Stimulated activated memory B cell treated with anti-CD40 and anti-IgM and Interleukin-4, amounts not matched to agents 10 μg/mL and 1 μg/mL and 100 μg/mL, for 72 hours (primary cell): Measurements from ENCODE around the gene OR2F2.

Experiments used
- ATAC-seq: fragments of 150-1000 bp; cut with Tn5 transposase; 2 replicates; pipeline ENCODE4 v1.10.0; 2021
- H3K27ac Mint-ChIP-seq: one replicate; pipeline ENCODE4 v1.8.0; 2022; ENCODE audit warnings: mild to moderate bottlenecking, mixed read lengths
- H3K27me3 Mint-ChIP-seq: one replicate; pipeline ENCODE4 v1.8.0; 2022; ENCODE audit warnings: mixed read lengths
- H3K36me3 Mint-ChIP-seq: one replicate; pipeline ENCODE4 v1.8.0; 2022; ENCODE audit warnings: mixed read lengths
- H3K4me1 Mint-ChIP-seq: one replicate; pipeline ENCODE4 v1.8.0; 2022; ENCODE audit warnings: mixed read lengths
- H3K4me3 Mint-ChIP-seq: one replicate; pipeline ENCODE4 v1.8.0; 2022; ENCODE audit warnings: mild to moderate bottlenecking, moderate library complexity, mixed read lengths
- H3K9me3 Mint-ChIP-seq: one replicate; pipeline ENCODE4 v1.8.0; 2022; ENCODE audit warnings: mixed read lengths

The OR2F2 gene

DNA sequence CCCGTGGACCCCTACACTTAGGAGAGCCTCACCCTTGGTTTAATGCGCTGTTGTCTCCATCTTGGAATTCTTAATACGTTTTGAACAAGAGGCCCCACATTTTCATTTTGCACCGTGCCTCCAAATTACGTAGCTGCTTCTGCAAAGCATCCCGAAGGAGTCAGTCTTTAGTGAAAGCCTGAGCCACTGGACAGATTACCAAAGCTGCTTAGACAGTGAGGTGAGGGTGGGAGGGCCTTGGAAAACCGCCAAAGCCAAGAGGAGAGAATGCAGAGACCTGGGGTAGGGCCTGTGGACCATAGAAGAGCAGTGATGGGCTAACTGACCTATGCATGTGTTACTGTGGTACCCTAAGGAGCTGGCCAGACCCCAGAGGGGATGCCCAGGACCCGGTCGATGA lies 28.9 kb upstream of the OR2F2 start:
- ATAC-seq: no peak
- Mint-ChIP-seq H3K4me1 (peaks cover 10% of the 10 kb centered on the region), H3K36me3 (no peaks in the 10 kb centered on the region), H3K9me3 (no peaks in the 10 kb centered on the region), H3K4me3 (no peak overlapping the region), H3K27ac (no peak overlapping the region), H3K27me3 (peaks cover 9% of the 10 kb centered on the region)

DNA sequence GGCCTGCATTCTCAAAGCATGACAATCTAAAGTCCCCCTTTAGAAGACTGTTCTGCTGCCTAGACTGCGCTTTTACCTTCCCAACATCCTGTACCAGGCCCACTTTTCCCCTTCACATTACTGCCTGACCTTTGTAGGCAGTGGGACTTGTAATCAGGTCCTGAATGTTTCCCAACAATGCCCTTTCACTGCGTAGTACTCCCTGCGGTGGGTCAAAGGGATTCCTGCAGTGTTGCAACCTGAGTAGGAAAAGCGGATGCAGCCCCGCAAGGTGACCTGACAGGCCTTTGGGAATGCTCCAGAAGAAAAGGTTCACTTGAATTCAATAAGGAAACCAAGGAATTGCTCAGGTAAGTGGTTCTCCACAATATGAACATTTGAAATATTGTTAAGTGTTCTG lies 28.1 kb upstream of the OR2F2 start:
- Mint-ChIP-seq H3K4me1 (peaks cover 6% of the 10 kb centered on the region), H3K4me3 (no peak overlapping the region), H3K36me3 (no peaks in the 10 kb centered on the region), H3K27ac (no peak overlapping the region), H3K9me3 (no peaks in the 10 kb centered on the region), H3K27me3 (peaks cover 9% of the 10 kb centered on the region)
- no peak for ATAC-seq

DNA sequence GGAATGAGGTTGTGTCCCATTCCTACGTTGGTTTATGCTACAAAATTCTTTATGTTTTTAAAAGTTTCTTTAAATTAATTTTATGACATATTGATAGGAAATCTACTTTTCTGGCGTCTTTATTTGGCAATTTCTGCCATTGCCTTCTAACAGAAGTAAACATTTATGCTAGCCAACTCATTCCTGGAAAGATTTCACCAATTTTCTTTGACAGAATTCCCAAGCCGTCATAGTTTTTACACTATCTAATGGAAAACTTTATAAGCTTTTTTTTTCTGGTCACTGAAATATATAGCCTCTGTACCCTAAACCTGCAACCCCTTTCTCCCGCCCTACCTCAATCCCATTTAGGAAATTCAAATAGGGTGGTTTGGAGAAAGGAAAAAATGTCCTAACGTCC lies 26.9 kb upstream of the OR2F2 start:
- Mint-ChIP-seq H3K27ac (no peak overlapping the region), H3K36me3 (no peaks in the 10 kb centered on the region), H3K4me1 (no peaks in the 10 kb centered on the region), H3K4me3 (no peak overlapping the region), H3K27me3 (peaks cover 9% of the 10 kb centered on the region), H3K9me3 (no peaks in the 10 kb centered on the region)
- no peak for ATAC-seq

DNA sequence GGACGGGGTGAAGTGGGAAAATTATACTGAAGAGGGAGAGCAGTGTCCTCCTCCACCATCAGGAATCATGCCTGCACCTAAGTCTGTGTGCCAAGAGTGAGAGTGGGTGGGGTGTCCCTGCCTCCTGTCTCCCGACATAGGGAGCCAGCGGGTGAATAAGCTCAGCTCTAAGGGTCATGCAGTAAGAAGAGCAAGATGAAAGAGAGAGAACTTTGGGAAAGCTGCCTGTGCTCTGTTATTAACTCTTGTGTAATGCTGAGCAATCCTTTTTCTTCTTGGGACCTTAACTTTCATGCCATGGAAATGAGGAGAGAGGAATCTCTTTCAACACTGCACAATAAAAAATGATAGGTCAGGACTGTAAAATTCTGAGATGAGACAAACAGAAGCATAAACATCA lies 25.2 kb upstream of the OR2F2 start:
- H3K4me3 Mint-ChIP-seq: no peak overlapping the region
- no peaks in the 10 kb centered on the region for H3K4me1 Mint-ChIP-seq
- ATAC-seq: no peak
- H3K9me3 Mint-ChIP-seq: no peaks in the 10 kb centered on the region
- H3K27me3 Mint-ChIP-seq: peaks cover 9% of the 10 kb centered on the region
- H3K27ac Mint-ChIP-seq: no peak overlapping the region
- H3K36me3 Mint-ChIP-seq: no peaks in the 10 kb centered on the region

DNA sequence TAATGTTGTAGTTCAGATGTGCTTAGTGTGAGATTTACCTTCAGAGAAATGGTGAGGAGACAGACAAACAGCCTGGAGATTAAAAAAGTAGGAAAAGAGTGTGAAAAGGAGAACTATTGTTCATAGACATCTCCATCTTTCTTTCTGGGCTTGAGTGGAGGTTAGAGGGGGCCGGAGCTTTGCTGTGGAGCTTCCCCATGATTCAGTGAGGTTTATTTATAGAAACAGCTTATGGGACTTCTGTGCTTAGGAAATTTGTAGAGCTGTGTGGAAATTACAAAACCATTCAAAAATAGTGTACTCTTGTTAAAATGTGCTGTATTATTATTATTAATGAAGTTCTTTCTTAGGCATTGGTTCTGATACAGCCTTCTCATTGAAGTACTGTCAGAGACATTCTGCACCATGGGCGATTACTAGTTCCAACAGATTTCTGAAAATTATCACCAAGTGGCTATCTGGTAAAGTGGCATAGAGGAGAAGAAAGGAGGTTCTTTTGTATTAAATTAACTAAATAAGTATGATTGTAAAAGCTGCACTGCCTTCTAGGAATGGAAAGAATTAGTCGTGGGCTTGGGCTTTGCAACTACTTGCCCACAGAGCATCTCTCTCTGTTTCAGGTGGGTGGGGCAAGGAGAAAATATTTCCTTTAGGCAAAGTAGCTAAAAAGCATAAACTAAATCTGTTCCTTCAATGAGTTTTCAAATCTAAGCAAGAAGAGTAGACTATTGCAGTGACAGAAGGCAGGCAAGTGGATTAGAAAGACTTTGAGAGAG lies 24.4 kb upstream of the OR2F2 start:
- H3K4me1 Mint-ChIP-seq: no peaks in the 10 kb centered on the region
- H3K27me3 Mint-ChIP-seq: peaks cover 9% of the 10 kb centered on the region
- ATAC-seq: no peak
- H3K36me3 Mint-ChIP-seq: no peaks in the 10 kb centered on the region
- no peak overlapping the region for H3K4me3 Mint-ChIP-seq
- no peaks in the 10 kb centered on the region for H3K9me3 Mint-ChIP-seq
- H3K27ac Mint-ChIP-seq: no peak overlapping the region

DNA sequence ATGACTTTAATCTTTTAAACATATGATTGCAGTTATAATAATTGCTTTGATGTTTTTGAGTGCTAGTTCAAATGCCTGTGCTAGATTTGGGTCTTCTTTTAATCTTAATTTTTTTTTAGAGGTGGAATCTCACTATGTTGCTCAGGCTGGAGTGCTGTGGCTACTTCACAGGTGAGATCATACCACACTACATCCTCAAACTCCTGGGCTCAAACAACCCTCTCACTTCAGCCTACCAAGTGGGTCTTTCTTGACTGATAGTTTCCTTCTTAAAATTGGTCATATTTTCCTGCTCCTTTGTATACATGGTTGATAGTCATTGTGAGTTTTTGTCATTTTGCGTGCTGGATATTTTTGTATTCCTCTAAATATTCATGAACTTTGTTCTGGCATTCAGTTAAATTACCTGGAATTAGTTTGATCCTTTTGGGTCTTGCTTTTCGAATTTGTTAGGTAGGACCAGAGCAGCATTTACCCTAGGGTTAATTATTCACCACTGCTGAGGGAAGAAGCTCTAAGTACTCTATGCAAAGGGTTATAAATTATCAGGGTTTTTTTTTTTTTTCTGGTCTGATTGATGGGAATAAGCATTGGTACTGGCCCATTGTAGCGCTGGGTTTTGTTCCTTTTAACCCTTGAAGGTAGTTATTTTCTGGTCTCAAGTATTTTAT lies 21.0 kb upstream of the OR2F2 start:
- H3K27ac Mint-ChIP-seq: no peak overlapping the region
- peaks cover 10% of the 10 kb centered on the region for H3K27me3 Mint-ChIP-seq
- ATAC-seq: no peak
- H3K9me3 Mint-ChIP-seq: no peaks in the 10 kb centered on the region
- no peaks in the 10 kb centered on the region for H3K4me1 Mint-ChIP-seq
- H3K4me3 Mint-ChIP-seq: no peak overlapping the region
- H3K36me3 Mint-ChIP-seq: no peaks in the 10 kb centered on the region

DNA sequence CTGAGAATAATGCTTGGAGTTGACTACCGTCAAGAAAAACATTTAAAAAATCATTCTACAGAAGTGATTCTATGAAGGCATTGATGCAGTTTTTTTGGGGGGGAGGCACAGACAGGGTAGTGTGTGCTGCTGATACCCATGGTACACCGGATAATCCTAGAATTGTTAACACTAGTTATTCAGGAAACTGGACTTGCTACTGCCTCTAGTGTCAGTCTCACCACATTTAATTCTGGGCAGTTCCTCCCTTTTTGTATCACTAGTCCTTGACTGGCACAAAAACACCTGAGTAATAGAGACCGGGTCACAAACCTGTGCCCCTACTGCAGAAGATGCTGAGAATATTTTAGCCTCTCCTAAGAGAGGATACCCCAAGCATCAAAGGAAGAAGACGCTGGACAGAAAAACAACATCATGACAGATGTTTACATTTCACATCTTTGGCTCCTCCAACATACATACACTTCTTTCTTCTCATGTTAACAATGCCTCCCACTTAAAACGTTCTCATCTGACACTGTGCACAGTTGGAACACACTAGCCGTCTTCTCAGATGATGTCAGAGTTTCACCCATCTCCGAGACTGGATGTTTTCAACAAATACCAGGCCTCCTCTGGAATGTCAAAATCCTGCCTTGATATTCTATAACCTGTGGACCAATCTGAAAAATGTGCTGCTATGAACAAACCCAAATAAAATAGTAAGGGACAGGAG lies 19.9 kb upstream of the OR2F2 start:
- no peak for ATAC-seq
- Mint-ChIP-seq H3K9me3 (no peaks in the 10 kb centered on the region), H3K36me3 (no peaks in the 10 kb centered on the region), H3K27me3 (peaks cover 12% of the 10 kb centered on the region), H3K27ac (no peak overlapping the region), H3K4me3 (no peak overlapping the region), H3K4me1 (no peaks in the 10 kb centered on the region)

DNA sequence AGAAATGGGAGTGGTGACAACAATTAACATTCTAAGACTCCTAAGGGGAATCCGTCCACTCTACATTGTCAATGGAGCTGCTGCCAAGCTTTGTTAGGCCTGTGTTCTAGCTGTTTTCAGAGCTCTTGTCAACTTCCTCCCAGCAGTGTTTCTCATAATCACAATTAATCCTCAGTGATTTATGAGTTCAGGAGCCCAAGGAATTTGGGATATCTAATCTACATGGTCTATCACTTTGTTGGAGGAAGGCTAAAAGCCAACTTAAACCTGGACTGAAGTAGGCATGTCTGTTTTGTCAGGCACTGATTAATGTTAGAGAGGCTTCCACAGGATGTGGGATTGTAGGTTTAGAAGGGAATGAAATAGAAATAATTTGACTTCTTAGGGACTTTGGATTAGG lies 10.2 kb upstream of the OR2F2 start:
- no peaks in the 10 kb centered on the region for H3K9me3 Mint-ChIP-seq
- no peaks in the 10 kb centered on the region for H3K4me1 Mint-ChIP-seq
- H3K27ac Mint-ChIP-seq: no peak overlapping the region
- H3K27me3 Mint-ChIP-seq: peaks cover 19% of the 10 kb centered on the region
- no peaks in the 10 kb centered on the region for H3K36me3 Mint-ChIP-seq
- no peak overlapping the region for H3K4me3 Mint-ChIP-seq
- no peak for ATAC-seq

DNA sequence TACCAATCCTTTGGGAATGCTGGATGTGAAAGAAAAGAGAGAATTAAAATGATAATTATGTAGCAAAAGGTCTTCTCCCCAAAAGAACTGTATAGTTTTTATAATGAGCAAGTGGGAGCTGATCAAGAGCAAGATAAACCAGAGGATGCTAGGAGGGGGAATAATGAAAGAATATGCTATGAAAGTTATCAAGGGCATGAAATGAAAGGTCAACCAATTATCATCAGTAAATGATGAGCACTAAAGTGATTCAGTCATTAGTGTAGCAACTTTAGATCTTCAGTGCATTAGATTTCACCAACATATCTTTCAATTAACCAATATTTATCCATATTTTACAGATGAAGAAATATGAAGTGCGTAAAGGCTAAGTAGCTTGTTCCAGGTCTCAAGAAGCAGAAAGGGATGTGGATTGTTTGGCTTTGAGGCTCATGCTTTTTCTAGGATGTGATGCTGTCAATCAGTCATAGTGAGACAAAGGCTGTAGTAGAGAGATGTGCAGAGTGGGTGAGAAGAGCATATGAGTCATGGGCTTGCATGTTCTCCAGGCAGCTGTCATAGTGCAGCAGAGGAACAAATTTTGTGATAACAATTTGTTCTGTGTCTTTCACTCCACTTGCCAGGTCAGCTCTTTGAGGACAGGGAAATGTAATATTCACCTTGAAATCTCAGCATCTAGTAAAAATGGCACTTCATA lies 5.7 kb upstream of the OR2F2 start:
- H3K27me3 Mint-ChIP-seq: peaks cover 9% of the 10 kb centered on the region
- no peak overlapping the region for H3K4me3 Mint-ChIP-seq
- peak; percentile 56 for ATAC-seq
- no peak overlapping the region for H3K27ac Mint-ChIP-seq
- H3K4me1 Mint-ChIP-seq: no peaks in the 10 kb centered on the region
- peaks cover 11% of the 10 kb centered on the region for H3K9me3 Mint-ChIP-seq
- H3K36me3 Mint-ChIP-seq: peaks cover 6% of the 10 kb centered on the region

DNA sequence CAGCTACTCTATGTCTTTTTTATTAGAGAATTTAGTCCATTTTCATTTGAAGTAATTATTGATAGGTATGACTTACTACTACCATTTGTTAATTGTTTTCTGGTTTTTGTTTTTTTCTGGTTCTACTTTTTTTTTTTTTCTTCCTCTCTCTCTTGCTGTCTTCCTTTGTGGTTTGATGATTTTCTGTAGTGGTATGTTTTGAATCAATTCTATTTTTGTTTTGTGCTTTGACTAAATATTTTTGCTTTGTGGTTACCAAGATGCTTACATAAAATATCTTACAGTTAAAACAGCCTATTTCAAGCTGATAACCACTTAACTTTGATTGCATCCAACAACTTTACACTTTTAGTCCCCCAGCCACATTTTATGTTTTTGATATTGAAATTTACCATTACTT lies 3.3 kb upstream of the OR2F2 start:
- H3K36me3 Mint-ChIP-seq: peaks cover 6% of the 10 kb centered on the region
- ATAC-seq: no peak
- peaks cover 11% of the 10 kb centered on the region for H3K9me3 Mint-ChIP-seq
- H3K27ac Mint-ChIP-seq: no peak overlapping the region
- H3K4me3 Mint-ChIP-seq: no peak overlapping the region
- H3K27me3 Mint-ChIP-seq: peaks cover 29% of the 10 kb centered on the region
- no peaks in the 10 kb centered on the region for H3K4me1 Mint-ChIP-seq

DNA sequence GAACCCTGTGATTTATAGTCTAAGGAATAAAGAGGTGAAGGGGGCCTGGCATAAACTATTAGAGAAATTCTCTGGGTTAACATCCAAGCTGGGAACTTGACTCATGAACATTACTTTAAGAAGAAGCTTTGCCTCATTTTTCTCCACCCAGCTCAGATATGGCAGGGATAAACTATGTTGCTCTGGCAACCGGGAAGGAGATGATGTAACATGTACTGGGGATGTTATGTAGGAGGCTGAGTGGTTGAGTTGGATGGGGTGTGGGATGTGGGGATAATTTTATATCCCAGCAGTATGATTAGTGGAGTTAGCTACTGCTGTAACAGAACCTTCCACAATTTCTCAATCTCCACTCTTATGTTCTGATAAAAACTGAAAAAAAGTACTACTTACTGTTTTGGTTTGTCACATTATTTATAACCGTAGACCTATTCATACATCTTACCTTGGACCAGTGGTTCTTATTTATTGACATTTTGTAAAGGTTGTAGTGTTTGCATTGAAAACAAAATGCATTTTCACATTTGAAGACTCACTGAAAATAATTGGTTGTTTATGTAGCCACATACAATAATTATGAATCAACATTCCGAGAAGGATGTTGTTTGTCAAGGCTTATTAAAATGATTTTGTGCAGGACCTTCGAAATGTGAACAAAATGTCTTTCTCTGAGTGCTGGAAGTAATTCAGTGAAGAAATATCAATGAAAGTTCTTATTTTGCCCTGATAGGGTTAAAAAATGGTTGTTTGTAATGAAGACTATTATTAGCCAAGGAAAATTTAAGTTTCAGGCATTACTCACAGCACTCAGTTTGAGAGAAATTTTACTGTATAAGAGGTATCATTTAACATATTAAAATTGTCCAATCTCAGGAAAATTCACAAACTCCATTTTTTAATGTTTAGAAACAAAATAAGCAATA lies 1.3 kb downstream of the OR2F2 start:
- H3K27ac Mint-ChIP-seq: no peak overlapping the region
- no peak for ATAC-seq
- no peaks in the 10 kb centered on the region for H3K4me1 Mint-ChIP-seq
- H3K4me3 Mint-ChIP-seq: no peak overlapping the region
- H3K36me3 Mint-ChIP-seq: peaks cover 6% of the 10 kb centered on the region
- H3K9me3 Mint-ChIP-seq: peaks cover 11% of the 10 kb centered on the region
- H3K27me3 Mint-ChIP-seq: peaks cover 39% of the 10 kb centered on the region

DNA sequence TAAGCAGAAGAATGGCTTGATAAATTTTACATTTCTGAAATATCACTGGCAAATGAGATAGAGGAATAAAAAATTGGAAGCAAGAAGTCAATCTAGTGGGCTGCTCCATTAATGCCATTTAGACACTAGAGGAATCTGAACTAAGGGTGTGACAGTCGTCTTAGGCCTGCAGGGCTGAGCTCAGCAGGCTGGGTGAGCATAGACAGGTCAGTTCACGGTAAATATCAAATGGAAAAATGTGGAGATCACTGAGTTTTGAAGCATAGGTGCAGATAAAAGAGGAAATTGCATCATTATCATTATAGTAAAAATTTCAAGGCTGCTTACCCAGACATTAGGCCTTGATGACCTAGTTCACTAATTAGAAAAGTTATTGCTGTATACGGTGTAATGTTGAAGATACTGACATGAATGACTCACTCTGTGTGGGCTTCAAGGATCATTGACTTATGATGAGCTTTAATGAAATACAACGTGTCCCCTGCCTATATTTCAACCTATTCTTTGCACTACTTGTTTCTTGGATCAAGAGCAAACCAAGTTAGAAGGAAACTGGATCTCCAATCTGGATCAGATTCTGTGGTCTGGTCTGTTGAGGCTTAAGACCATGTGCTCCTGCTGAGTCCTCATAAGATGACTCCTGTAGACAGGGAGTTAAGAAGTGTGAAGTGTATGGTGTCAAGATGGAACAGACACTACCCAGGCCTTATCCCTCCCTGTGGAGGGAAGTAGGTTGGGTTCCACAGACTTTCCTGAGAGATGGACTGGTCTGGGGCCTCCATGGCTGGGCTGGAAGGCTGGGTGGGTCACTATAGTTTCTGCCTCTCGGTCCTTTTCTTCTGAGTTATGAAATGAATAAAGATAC lies 3.6 kb downstream of the OR2F2 start:
- peaks cover 30% of the 10 kb centered on the region for H3K27me3 Mint-ChIP-seq
- no peak overlapping the region for H3K4me3 Mint-ChIP-seq
- no peaks in the 10 kb centered on the region for H3K4me1 Mint-ChIP-seq
- no peak overlapping the region for H3K27ac Mint-ChIP-seq
- no peaks in the 10 kb centered on the region for H3K36me3 Mint-ChIP-seq
- ATAC-seq: no peak
- no peaks in the 10 kb centered on the region for H3K9me3 Mint-ChIP-seq

DNA sequence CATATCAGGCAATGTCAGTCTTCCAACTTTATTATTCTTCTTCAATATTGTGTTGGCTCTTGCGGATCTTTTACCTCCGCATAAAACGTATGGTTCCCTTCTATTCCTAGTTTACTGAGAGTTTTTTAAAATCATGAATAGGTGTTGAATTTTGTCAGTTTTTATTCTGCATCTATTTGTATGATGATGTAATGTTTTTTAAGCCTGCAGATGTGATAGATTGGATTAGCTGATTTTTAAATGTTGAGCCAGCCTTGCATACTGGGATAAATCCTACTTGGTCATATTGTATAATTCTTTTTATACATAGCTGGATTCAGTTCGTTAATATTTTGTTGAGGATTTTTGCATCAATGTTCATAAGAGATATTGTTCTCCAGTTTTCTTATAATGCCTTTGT lies 10.4 kb downstream of the OR2F2 start:
- Mint-ChIP-seq H3K27ac (no peak overlapping the region), H3K9me3 (peaks cover 3% of the 10 kb centered on the region), H3K27me3 (peaks cover 28% of the 10 kb centered on the region), H3K4me3 (no peak overlapping the region), H3K4me1 (no peaks in the 10 kb centered on the region), H3K36me3 (no peaks in the 10 kb centered on the region)
- no peak for ATAC-seq

DNA sequence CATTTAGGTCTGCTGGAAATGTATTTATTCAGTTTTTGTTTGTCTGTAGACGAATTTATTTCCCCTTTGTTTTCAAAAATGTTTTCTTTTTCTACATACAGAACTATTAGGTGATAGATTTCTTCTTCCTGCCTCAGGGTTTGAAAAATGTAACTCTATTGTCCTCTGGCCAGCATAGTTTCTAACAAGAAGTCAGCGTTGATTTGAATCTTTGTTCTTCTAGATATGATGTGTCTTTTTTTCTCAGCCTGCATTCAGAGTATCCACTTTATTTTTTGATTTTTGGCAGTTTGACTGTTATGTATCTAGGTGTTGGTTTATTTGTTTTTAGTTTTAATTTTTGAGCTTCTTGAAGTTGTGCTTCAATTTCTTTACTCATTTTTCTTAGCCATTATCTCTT lies 12.1 kb downstream of the OR2F2 start:
- no peaks in the 10 kb centered on the region for H3K36me3 Mint-ChIP-seq
- H3K27me3 Mint-ChIP-seq: peaks cover 39% of the 10 kb centered on the region
- H3K4me1 Mint-ChIP-seq: no peaks in the 10 kb centered on the region

More for the DNA sequence above, 12.1 kb downstream of the OR2F2 start:
- no peak overlapping the region for H3K27ac Mint-ChIP-seq
- ATAC-seq: no peak
- peaks cover 3% of the 10 kb centered on the region for H3K9me3 Mint-ChIP-seq
- H3K4me3 Mint-ChIP-seq: no peak overlapping the region
